GM12872 (cell line): ENCODE measurements around the gene ZSWIM3.

Source experiments
- TF ChIP-seq, protein P1 (sequence below): IDR thresholded peaks from 3 replicates; pipeline ENCODE4 v1.5.1; 2011; ENCODE audit warnings: low read depth, mild to moderate bottlenecking, low read length, moderate library complexity; ENCODE audit not compliant: insufficient read depth

Gene ZSWIM3

DNA sequence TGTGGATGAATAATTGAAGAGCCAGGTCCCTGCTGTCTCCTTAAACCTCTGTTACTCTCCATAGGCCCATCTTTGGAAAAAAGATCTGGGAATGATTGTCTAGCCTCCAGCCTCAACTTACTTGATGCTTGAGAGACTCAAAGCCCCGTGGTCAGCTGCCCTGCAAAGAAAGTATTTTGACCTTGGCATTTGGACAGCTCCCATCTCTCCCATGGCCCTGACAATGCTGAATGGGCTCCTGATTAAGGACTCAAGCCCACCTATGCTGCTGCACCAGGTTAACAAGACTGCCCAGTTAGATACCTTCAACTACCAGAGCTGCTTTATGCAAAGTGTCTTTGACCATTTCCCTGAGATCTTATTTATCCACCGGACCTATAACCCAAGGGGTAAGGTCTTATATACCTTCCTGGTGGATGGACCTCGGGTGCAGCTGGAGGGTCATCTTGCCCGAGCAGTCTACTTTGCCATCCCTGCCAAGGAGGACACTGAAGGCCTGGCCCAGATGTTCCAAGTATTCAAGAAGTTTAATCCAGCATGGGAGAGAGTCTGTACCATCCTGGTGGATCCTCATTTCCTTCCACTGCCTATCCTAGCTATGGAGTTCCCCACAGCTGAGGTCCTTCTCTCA, 25.2 kb downstream of the ZSWIM3 start:
- TF ChIP-seq, protein P1, sequence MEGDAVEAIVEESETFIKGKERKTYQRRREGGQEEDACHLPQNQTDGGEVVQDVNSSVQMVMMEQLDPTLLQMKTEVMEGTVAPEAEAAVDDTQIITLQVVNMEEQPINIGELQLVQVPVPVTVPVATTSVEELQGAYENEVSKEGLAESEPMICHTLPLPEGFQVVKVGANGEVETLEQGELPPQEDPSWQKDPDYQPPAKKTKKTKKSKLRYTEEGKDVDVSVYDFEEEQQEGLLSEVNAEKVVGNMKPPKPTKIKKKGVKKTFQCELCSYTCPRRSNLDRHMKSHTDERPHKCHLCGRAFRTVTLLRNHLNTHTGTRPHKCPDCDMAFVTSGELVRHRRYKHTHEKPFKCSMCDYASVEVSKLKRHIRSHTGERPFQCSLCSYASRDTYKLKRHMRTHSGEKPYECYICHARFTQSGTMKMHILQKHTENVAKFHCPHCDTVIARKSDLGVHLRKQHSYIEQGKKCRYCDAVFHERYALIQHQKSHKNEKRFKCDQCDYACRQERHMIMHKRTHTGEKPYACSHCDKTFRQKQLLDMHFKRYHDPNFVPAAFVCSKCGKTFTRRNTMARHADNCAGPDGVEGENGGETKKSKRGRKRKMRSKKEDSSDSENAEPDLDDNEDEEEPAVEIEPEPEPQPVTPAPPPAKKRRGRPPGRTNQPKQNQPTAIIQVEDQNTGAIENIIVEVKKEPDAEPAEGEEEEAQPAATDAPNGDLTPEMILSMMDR: no peak

DNA sequence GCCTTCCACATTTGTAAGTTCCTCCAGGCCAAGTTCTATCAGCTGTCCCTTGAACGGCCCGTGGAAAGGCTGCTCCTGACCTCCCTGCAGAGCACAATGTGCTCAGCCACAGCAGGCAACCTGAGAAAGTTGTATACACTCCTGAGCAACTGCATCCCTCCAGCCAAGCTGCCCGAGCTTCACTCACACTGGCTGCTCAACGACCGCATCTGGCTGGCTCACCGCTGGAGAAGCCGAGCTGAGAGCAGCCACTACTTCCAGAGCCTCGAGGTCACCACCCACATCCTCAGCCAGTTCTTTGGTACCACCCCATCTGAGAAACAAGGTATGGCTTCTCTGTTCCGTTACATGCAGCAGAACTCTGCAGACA, 25.7 kb downstream of the ZSWIM3 start:
- TF ChIP-seq, protein P1: no peak

DNA sequence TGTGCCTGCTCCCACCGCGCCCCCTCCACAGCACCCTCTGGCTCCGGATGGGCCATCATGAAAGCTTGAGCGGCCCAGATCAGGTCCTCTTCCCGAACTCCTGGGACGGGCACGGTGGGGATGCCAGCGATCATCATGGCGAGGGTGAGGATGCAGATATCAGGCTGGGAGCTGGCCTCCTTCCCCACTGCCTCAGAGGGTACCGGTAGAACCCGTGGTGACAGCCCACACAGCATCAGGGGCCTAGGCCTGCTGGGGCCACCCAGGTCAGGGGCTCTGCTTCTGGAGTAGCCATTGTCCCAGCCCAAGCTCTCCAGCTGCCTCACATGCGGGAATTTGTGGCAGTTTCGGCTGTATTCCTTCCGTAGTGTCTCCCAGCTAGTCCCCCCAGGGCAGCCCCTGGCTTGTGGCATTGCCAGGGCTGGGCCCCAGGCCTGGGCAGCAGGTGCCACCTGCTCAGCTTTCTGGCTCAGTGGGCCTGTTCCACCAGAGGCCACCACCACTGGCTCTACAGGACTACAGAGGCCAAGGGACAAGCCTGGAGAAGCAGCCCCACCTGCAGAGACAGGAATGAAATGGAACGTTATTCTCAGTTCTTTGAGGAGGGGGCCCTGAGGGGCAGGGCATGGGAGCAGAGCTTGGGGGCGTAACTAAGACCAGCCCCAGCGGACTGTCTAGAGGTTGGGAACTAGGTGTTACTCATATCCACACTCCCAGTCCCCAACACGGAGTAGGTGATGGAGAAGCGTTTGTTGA, 29.4 kb downstream of the ZSWIM3 start:
- TF ChIP-seq, protein P1: no peak

DNA sequence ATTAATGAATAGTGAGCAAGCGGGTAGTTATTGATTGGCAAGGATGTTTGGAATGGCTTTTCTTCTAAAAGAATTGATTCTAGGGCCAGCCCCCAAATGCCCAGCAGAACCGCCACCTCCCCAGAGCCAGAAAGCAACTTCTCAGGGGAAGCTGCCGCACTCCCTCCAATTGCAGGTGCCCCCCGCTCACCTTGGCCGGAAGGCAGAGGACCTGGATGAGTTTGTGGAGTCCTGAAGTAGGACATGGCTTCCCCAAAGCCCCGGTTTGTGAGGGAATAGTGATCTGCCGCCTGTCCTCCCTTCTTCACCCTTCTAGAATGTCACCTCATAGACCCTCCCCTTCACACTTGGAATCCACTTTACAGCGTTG, 29.9 kb downstream of the ZSWIM3 start, which contains the start of gene SPATA25:
TSS of gene SPATA25 (minus strand) at position 277 of the 370 bp plus-strand sequence. CDS start at position 245, 32 bp downstream.
- TF ChIP-seq, protein P1: no peak

DNA sequence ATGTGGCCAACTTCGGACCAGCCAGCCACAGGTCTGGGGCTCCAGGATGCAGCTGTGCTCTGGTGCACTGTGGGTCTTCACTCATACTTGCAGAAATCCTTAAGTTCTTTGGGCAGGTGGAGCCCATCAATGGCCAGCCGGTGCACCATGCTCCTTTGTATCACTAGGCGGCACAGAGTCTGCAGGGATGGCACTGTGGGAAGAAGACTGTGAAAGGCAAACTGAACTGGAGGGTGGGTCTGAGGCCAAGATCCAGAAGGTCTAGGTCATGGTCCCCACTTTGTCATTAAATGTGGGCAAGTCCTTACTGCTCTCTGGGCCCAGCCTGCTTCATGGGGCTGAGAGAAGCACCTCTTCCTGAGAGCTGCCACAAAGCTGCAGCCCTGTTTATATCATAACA, 31.3 kb downstream of the ZSWIM3 start:
- TF ChIP-seq, protein P1: no peak

DNA sequence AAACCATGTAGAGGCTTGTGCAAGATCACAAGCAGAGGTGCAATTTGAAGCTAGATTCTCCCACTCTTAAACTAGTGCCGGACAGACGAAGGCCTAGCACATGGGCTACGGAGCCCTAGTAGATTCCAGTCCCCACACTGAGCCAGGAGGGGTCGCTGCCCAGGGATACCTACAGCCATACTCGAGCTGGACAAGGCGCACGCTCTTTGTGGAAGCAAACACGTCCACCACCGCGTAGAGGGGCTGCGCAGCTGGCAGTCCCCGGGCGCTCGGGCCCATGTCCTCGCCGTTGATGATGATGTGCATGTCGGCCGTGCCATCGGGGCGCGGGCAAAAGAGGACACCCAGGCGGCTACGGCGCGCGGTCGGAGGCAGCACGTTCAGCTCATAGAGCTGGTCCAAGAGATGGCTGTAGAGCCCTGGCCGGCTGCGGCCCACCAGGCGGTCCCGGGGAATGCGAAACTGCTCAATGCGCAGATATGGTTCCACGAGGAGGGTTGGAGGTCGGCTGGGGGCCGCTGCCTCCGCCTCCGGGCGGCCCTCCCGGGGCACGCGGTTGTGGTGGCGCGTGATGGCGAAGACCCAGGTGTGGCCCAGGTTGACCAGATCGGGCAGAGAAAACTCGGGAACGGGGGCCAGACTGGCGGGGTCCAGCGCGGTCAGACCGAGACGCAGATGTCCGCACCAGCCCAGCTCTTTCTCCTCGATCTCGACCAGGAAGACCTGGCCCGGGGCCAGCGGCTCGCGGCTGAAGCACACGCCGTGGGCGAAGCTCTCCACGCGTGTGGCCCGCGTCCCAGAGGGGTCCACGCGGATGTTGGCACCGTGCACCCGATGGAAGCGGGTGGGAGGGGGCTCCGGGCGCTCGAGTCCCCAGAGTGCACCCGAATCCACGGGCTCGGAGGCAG, 32.9 kb downstream of the ZSWIM3 start:
- TF ChIP-seq, protein P1: peak; percentile 64
